Gastrocnemius medialis (tissue), 4 donors: ENCODE data around the gene FAM193B. TPM values are rescaled to one million over a fixed set of nuclear protein-coding genes. Genes with fewer than 3 reads are reported as not detected.

Experiments used
- ATAC-seq, 2 donors: fragments of 150-250 bp; one replicate each; pipeline ENCODE4 v1.9.1; 2016
- DNase-seq, 2 donors: peaks; one replicate each; pipeline ENCODE4 v3.0.0-alpha.2; 2019
- H3K27ac ChIP-seq, 4 donors: fragments of 200-600 bp; sonication (generic); 1 replicate in 1 of 4; 2 replicates in 3 of 4; pipeline ENCODE4 v1.5.1; 2016 to 2018; ENCODE audit warnings: mild to moderate bottlenecking in 2 of 4, moderate library complexity in 1 of 4
- H3K27me3 ChIP-seq, 3 donors: fragments of 200-600 bp; sonication (generic) in 2 of 3; 1 replicate in 1 of 3; 2 replicates in 2 of 3; pipeline versions ENCODE4 v1.5.1 to v1.6.0; 2016 to 2019; ENCODE audit warnings: mild to moderate bottlenecking in 1 of 3, moderate library complexity in 1 of 3
- H3K36me3 ChIP-seq, 2 donors: fragments of 200-600 bp; sonication (generic) in 1 of 2; one replicate each; pipeline ENCODE4 v1.5.1; 2017 to 2018
- H3K4me1 ChIP-seq, 2 donors: fragments of 200-600 bp; sonication (generic) in 1 of 2; one replicate each; pipeline ENCODE4 v1.5.1; 2016 to 2017; ENCODE audit warnings: mild to moderate bottlenecking in 2 of 2
- H3K4me3 ChIP-seq, 4 donors: fragments of 200-600 bp; sonication (generic) in 3 of 4; 1 replicate in 1 of 4; 2 replicates in 3 of 4; pipeline ENCODE4 v1.5.1; 2016 to 2019; ENCODE audit warnings: mild to moderate bottlenecking in 2 of 4
- H3K9me3 ChIP-seq, 3 donors: fragments of 200-600 bp; sonication (generic) in 2 of 3; 1 replicate in 1 of 3; 2 replicates in 2 of 3; pipeline ENCODE4 v1.5.1; 2016 to 2019
- CTCF ChIP-seq, 5 experiments: fragments of 450-650 bp in 3 of 5; fragments of 200-600 bp in 2 of 5; sonication (generic) in 2 of 5; IDR thresholded peaks in 4 of 5; conservative IDR thresholded peaks in 1 of 5; 1 replicate in 4 of 5; 2 replicates in 1 of 5; pipeline ENCODE4 v1.5.1; 2016 to 2019; ENCODE audit warnings: antibody characterized with exemption in 5 of 5, mild to moderate bottlenecking in 3 of 5, moderate library complexity in 3 of 5
- POLR2A ChIP-seq, 2 donors: fragments of 450-650 bp; IDR thresholded peaks; one replicate each; pipeline ENCODE4 v1.6.1; 2017; ENCODE audit warnings: antibody characterized with exemption in 2 of 2, mild to moderate bottlenecking in 2 of 2, moderate library complexity in 2 of 2
- in situ Hi-C, 4 donors: fragments of 200-750 bp; cut with MboI; loops; one replicate each; pipeline versions ENCODE4 v1.15.0 to v1.8.0; 2017; ENCODE audit warnings: low sequenced_read_pairs in 4 of 4
- intact Hi-C: fragments of 100-400 bp; cut with DNase I; formaldehyde crosslinking; loops from one replicate; pipeline ENCODE4 v1.15.1; 2023; ENCODE audit warnings: low total_unique reads
- total RNA-seq, 4 donors: library from RNA; depleted of rRNA; stranded (reverse); fragments of >200 nt; gene quantifications; one replicate each; pipeline versions ENCODE4 v1.1.0 to v1.2.3, GENCODE V29; 2016

FAM193B gene
- total RNA-seq, 4 donors from 2014 or later: 13.2 to 21.3 (median 16.6) TPM

GRCh38 chr5:177511181-177511580 is 43.2 kb downstream of the FAM193B start:
- H3K27ac ChIP-seq: peak overlapping the region in 1 of 4 donors; percentile 15
- H3K4me3 ChIP-seq: no peak overlapping the region
- ATAC-seq (no peak), DNase-seq (no peak)
- intact Hi-C loops (no loop called here), in situ Hi-C loops (loop anchor here in 1 of 4 donors (25.0 kb wide), 1 partner anchor 124 kb away; the partner anchor contains the start of gene SLC34A1)
- no peaks in the 10 kb centered on the region for H3K27me3 ChIP-seq
- H3K36me3 ChIP-seq: peaks cover 0 to 57% of the 10 kb centered on the region in 2 donors
- H3K9me3 ChIP-seq: no peaks in the 10 kb centered on the region
- TF ChIP-seq POLR2A (IDR thresholded peaks at IDR 0.05) (no peak), CTCF (IDR thresholded peaks at IDR 0.05 in 4 of 5, conservative IDR thresholded peaks at IDR 0.05 in 1 of 5) (no peak)
- H3K4me1 ChIP-seq: peaks cover 16 to 18% of the 10 kb centered on the region in 2 donors

- Histone ChIP-seq H3K36me3 (peaks cover 0 to 54% of the 10 kb centered on the region in 2 donors), H3K27me3 (no peaks in the 10 kb centered on the region), H3K4me3 (no peak overlapping the region), H3K4me1 (peaks cover 10 to 12% of the 10 kb centered on the region in 2 donors), H3K27ac (peak overlapping the region in 1 of 4 donors; percentile 25), H3K9me3 (no peaks in the 10 kb centered on the region)
- no peak for TF ChIP-seq CTCF (IDR thresholded peaks at IDR 0.05 in 4 of 5, conservative IDR thresholded peaks at IDR 0.05 in 1 of 5)
- TF ChIP-seq POLR2A (IDR thresholded peaks at IDR 0.05): no peak
- DNase-seq (peak in 1 of 2 donors; percentile 52), ATAC-seq (peak in 1 of 2 donors; percentile 66)
- in situ Hi-C loops: loop anchor here in 1 of 4 donors (25.0 kb wide), 1 partner anchor 123 kb away; the partner anchor contains the start of gene SLC34A1
- intact Hi-C loops: no loop called here
Measured at GRCh38 chr5:177510567-177511053, 43.8 kb downstream of the FAM193B start.

GRCh38 chr5:177509991-177510566 is 44.3 kb downstream of the FAM193B start:
- intact Hi-C loops (no loop called here), in situ Hi-C loops (loop anchor here in 3 of 4 donors (10.0 to 25.0 kb wide), 3 partner anchors 105 to 125 kb away; partner anchors contain the start of genes SLC34A1 (in 2 of the 3), F12 (in 1 of the 3) and PFN3 (in 1 of the 3))
- peaks cover 6 to 9% of the 10 kb centered on the region in 2 donors for H3K4me1 ChIP-seq
- H3K36me3 ChIP-seq: peaks cover 0 to 49% of the 10 kb centered on the region in 2 donors
- no peak overlapping the region for H3K4me3 ChIP-seq
- H3K27me3 ChIP-seq: no peaks in the 10 kb centered on the region
- TF ChIP-seq CTCF (IDR thresholded peaks at IDR 0.05 in 4 of 5, conservative IDR thresholded peaks at IDR 0.05 in 1 of 5): no peak
- TF ChIP-seq POLR2A (IDR thresholded peaks at IDR 0.05): no peak
- DNase-seq (no peak), ATAC-seq (no peak)
- H3K27ac ChIP-seq: peak overlapping the region in 1 of 4 donors; percentile 25
- no peaks in the 10 kb centered on the region for H3K9me3 ChIP-seq

GRCh38 chr5:177509381-177509951 is 44.9 kb downstream of the FAM193B start, which contains the start of gene DOK3:
Gene DOK3 (minus strand): TSS chr5:177509826. CDS start chr5:177509540, 286 bp downstream.
- intact Hi-C loops: no loop called here
- TF ChIP-seq POLR2A (IDR thresholded peaks at IDR 0.05) (no peak), CTCF (IDR thresholded peaks at IDR 0.05 in 4 of 5, conservative IDR thresholded peaks at IDR 0.05 in 1 of 5) (no peak)

More at GRCh38 chr5:177509381-177509951, 44.9 kb downstream of the FAM193B start, which contains the start of gene DOK3:
- H3K4me3 ChIP-seq: peak within 1 kb of the TSS in 3 of 4 donors; percentile 17 to 32 (median 19)
- DNase-seq: peak in 1 of 2 donors; percentile 36
- H3K27ac ChIP-seq: peak within 1 kb of the TSS in 1 of 4 donors; percentile 30
- H3K9me3 ChIP-seq: no peaks in the 10 kb centered on the region
- peak; percentile 15 to 41 for ATAC-seq
- in situ Hi-C loops: loop anchor here in 3 of 4 donors (10.0 to 25.0 kb wide), 3 partner anchors 105 to 125 kb away; partner anchors contain the start of genes SLC34A1 (in 2 of the 3), F12 (in 1 of the 3) and PFN3 (in 1 of the 3)
- H3K4me1 ChIP-seq: peaks cover 4 to 6% of the 10 kb centered on the region in 2 donors
- peaks cover 0 to 43% of the 10 kb centered on the region in 2 donors for H3K36me3 ChIP-seq
- no peaks in the 10 kb centered on the region for H3K27me3 ChIP-seq
